ENCODE results near the gene UBLCP1. TPM values are rescaled to one million over a fixed set of nuclear protein-coding genes. Genes with fewer than 3 reads are reported as not detected.

The UBLCP1 gene, protein sequence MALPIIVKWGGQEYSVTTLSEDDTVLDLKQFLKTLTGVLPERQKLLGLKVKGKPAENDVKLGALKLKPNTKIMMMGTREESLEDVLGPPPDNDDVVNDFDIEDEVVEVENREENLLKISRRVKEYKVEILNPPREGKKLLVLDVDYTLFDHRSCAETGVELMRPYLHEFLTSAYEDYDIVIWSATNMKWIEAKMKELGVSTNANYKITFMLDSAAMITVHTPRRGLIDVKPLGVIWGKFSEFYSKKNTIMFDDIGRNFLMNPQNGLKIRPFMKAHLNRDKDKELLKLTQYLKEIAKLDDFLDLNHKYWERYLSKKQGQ
- total RNA-seq: 10 to 100 TPM; 35.8 to 41.0 TPM

GRCh38 chr5:159262859-159263568 is at the start of gene UBLCP1:
Gene UBLCP1 (plus strand): TSS chr5:159263290. CDS start chr5:159268916, 5,626 bp downstream.

GRCh38 chr5:159330131-159330800 is 67.2 kb downstream of the UBLCP1 start, which contains the start of gene IL12B:
Gene IL12B (minus strand): TSS chr5:159330487. CDS start chr5:159326782, 3,705 bp downstream.

Small RNA genes lying within 50 kb of the gene (small RNA-seq; reads per million reads assigned to genes)
- gene RF00263 (0 reads per million in 2 donors), gene RNU4ATAC2P (0 to 0.04 reads per million in 2 donors)

Other genes with a start within 250 kb of the UBLCP1 start
- 1 to 10 TPM in 1 of 2 donors, under 1 TPM in 1; 0.33 to 1.7 TPM for gene EBF1, start 163.4 kb upstream of the UBLCP1 start, total RNA-seq
- 10 to 100 TPM; 82.9 to 89.8 TPM for gene RNF145, start 53.7 kb upstream of the UBLCP1 start, total RNA-seq
- gene IL12B, start 67.2 kb downstream of the UBLCP1 start, total RNA-seq: not detected

Measured in melanocyte of skin (primary cell).